Lung (tissue), 12 donors: Measurements from ENCODE around the gene SSBP3. TPM values are rescaled to one million over a fixed set of nuclear protein-coding genes. Genes with fewer than 3 reads are reported as not detected.
A peak's percentile ranks its signal among the peaks of the same experiment; 100 is the strongest.

Experiments used
- ATAC-seq: fragments of 200-7000 bp; cut with Tn5 transposase; one replicate; pipeline ENCODE4 v1.9.1; 2020; ENCODE audit warnings: moderate number of reproducible peaks; ENCODE audit not compliant: insufficient read depth, low FRiP score
- DNase-seq, 3 donors: peaks; one replicate each; pipeline ENCODE4 v3.0.0-alpha.2; 2013 to 2017
- H3K27ac ChIP-seq, 2 donors: one replicate each; pipeline ENCODE4 v1.5.1; 2013; ENCODE audit warnings: mild to moderate bottlenecking in 2 of 2, moderate library complexity in 2 of 2, control low read depth in 1 of 2, inconsistent platforms in 1 of 2, low read depth in 1 of 2, low read length in 1 of 2
- H3K27me3 ChIP-seq, 3 donors: one replicate each; pipeline ENCODE4 v1.5.1; 2013; ENCODE audit warnings: low read length in 2 of 3; ENCODE audit not compliant: control insufficient read depth in 3 of 3, insufficient read depth in 3 of 3
- H3K36me3 ChIP-seq, 4 donors: one replicate each; pipeline ENCODE4 v1.5.1; 2013; ENCODE audit warnings: low read length in 4 of 4, mild to moderate bottlenecking in 1 of 4, moderate library complexity in 1 of 4; ENCODE audit not compliant: control insufficient read depth in 4 of 4, insufficient read depth in 4 of 4
- H3K4me1 ChIP-seq, 5 donors: one replicate each; pipeline ENCODE4 v1.5.1; 2013; ENCODE audit warnings: low read length in 5 of 5, mild to moderate bottlenecking in 2 of 5, moderate library complexity in 1 of 5; ENCODE audit not compliant: control insufficient read depth in 5 of 5, insufficient read depth in 5 of 5
- H3K4me3 ChIP-seq: one replicate; pipeline ENCODE4 v1.5.1; 2013; ENCODE audit warnings: mild to moderate bottlenecking, control low read depth, moderate library complexity
- H3K9ac ChIP-seq, 2 donors: one replicate each; pipeline ENCODE4 v1.5.1; 2013; ENCODE audit warnings: low read length in 2 of 2, control low read depth in 1 of 2; ENCODE audit not compliant: insufficient read depth in 1 of 2
- H3K9me3 ChIP-seq, 4 donors: one replicate each; pipeline ENCODE4 v1.5.1; 2013; ENCODE audit warnings: low read length in 3 of 4, mild to moderate bottlenecking in 1 of 4, moderate library complexity in 1 of 4; ENCODE audit not compliant: control insufficient read depth in 4 of 4, insufficient read depth in 3 of 4
- WGBS, 2 donors: extraction: QIAGEN DNeasy Blood & Tissue Kit; methylation state at CpG; one replicate each; pipeline ENCODE4 v1.1.7; 2013; 5-methylcytosine and 5-hydroxymethylcytosine counted together
- polyA plus RNA-seq, 2 donors: library from polyadenylated mRNA; stranded (reverse); fragments of 200-250 nt; gene quantifications; one replicate each; pipeline ENCODE4 v1.2.1, GENCODE V29; 2013
- total RNA-seq, 2 donors: library from RNA; depleted of rRNA in 1 of 2; stranded (reverse); fragments of >200 nt in 1 of 2; gene quantifications; one replicate each; pipeline ENCODE4 v1.2.1, GENCODE V29; 2014 to 2021
- TF ChIP-seq, protein P1 (sequence below): IDR thresholded peaks from 2 replicates; pipeline ENCODE4 v1.5.1; 2012; ENCODE audit warnings: mild to moderate bottlenecking; ENCODE audit errors: control extremely low read depth, extremely low read depth
- donor health status: control.
- donor health status: control.
- donor health status: Bipolar disorder and iron deficiency.
- donor health status: healthy.
- donor health status: DM: yes; HTN: yes; CAD: no.

Gene SSBP3
- total and polyA plus RNA-seq, 4 donors, result 15.9 to 47.8 (median 34.8) TPM

- DNase-seq (no peak), ATAC-seq (no peak)
- Histone ChIP-seq H3K4me3 (no peak overlapping the region), H3K36me3 (peaks cover 21 to 45% (median 39%) of the 10 kb centered on the region in 4 donors), H3K9ac (peak overlapping the region in 1 of 2 donors; percentile 14), H3K9me3 (no peaks in the 10 kb centered on the region), H3K4me1 (peaks cover 5 to 20% (median 10%) of the 10 kb centered on the region in 5 donors), H3K27ac (no peak overlapping the region), H3K27me3 (no peaks in the 10 kb centered on the region)
- whole genome bisulfite sequencing, 2 donors, result 55 to 65% methylated on average over 3 of the region's 3 CpGs
- TF ChIP-seq, protein P1, sequence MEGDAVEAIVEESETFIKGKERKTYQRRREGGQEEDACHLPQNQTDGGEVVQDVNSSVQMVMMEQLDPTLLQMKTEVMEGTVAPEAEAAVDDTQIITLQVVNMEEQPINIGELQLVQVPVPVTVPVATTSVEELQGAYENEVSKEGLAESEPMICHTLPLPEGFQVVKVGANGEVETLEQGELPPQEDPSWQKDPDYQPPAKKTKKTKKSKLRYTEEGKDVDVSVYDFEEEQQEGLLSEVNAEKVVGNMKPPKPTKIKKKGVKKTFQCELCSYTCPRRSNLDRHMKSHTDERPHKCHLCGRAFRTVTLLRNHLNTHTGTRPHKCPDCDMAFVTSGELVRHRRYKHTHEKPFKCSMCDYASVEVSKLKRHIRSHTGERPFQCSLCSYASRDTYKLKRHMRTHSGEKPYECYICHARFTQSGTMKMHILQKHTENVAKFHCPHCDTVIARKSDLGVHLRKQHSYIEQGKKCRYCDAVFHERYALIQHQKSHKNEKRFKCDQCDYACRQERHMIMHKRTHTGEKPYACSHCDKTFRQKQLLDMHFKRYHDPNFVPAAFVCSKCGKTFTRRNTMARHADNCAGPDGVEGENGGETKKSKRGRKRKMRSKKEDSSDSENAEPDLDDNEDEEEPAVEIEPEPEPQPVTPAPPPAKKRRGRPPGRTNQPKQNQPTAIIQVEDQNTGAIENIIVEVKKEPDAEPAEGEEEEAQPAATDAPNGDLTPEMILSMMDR, result no peak
These were observed 186.5 kb downstream of the SSBP3 start for GRCh38 chr1:54219688-54220003.

DNA sequence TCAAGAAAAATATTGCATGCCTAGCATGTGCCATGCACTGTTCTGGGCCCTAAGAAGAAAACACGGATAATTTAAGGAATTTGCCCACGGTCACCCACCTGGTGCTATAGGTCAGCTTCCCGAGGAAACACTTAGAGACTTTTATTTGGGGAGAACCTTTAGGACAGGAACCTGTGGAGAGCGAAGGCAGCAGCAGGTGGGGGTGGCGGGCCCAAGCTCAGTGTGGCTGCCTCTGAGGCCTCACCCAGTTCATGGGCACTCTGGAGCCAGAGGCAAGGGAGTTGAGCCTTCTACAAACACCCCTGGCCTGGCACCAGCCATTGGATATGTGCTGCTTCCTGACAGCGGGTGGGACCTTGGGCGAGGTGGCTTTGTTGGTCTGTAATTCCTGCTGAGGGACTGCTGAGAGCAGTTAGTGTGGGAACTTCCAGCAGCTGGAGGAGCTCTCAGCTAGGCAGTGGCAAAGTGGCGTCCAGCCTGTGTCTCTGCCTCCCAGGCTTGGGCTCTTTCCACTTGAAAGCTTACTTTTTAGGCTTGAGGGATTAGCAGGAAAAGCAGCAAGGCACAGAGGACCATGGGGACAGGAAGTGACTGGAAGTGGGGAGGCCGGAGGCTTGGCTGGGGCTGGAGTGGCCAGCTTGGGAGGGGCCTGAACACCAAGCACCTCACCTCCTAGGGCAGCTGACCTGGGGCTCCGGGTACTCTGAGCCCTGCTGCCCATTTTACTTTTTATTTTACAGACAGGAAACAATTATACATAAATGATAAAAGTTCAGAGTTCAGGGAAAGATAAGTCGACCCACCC is 187.1 kb downstream of the SSBP3 start:
- DNase-seq (peak; percentile 43 to 70 (median 59)), ATAC-seq (no peak)
- peaks cover 26 to 51% (median 44%) of the 10 kb centered on the region in 4 donors for H3K36me3 ChIP-seq
- H3K9me3 ChIP-seq, result no peaks in the 10 kb centered on the region
- TF ChIP-seq, protein P1, result no peak
- peaks cover 5 to 20% (median 10%) of the 10 kb centered on the region in 5 donors for H3K4me1 ChIP-seq
- no peak overlapping the region for H3K4me3 ChIP-seq
- no peaks in the 10 kb centered on the region for H3K27me3 ChIP-seq
- H3K9ac ChIP-seq, result peak overlapping the region in 1 of 2 donors; percentile 14
- WGBS, 2 donors, result 69 to 77% methylated on average over 11 of the region's 11 CpGs
- H3K27ac ChIP-seq, result peak overlapping the region in 1 of 2 donors; percentile 40

GRCh38 chr1:54215523-54215922 is 190.7 kb downstream of the SSBP3 start:
- peaks cover 49 to 72% (median 62%) of the 10 kb centered on the region in 4 donors for H3K36me3 ChIP-seq
- H3K9me3 ChIP-seq, result peaks cover 0 to 1% (median 0%) of the 10 kb centered on the region in 4 donors

More at GRCh38 chr1:54215523-54215922, 190.7 kb downstream of the SSBP3 start:
- H3K27me3 ChIP-seq, result no peaks in the 10 kb centered on the region
- H3K4me1 ChIP-seq, result peaks cover 4 to 19% (median 10%) of the 10 kb centered on the region in 5 donors
- no peak overlapping the region for H3K9ac ChIP-seq
- DNase-seq (no peak), ATAC-seq (no peak)
- no peak overlapping the region for H3K4me3 ChIP-seq
- TF ChIP-seq, protein P1, result no peak
- 95 to 98% methylated on average over 9 of the region's 9 CpGs for WGBS, 2 donors
- no peak overlapping the region for H3K27ac ChIP-seq
